HUES64 (cell line): ENCODE results near the gene ECSCR.
"Not testable (repeated sequence)": the region's sequence is repeated elsewhere in the genome, so short reads cannot be mapped to it uniquely, and the experiment has no call there.

ENCODE experiments used
- H3K27ac ChIP-seq: 2 replicates; pipeline ENCODE4 v1.7.0; 2013; ENCODE audit warnings: low read depth, low read length, inconsistent platforms
- H3K27me3 ChIP-seq: 2 replicates; pipeline ENCODE4 v1.6.1; 2013; ENCODE audit warnings: mild to moderate bottlenecking, low read length; ENCODE audit not compliant: insufficient read depth
- H3K36me3 ChIP-seq: 2 replicates; pipeline ENCODE4 v1.6.1; 2013; ENCODE audit warnings: mild to moderate bottlenecking, low read length; ENCODE audit not compliant: insufficient read depth
- H3K4me1 ChIP-seq: 2 replicates; pipeline ENCODE4 v1.6.1; 2013; ENCODE audit warnings: mild to moderate bottlenecking, low read length, moderate library complexity; ENCODE audit not compliant: insufficient read depth
- H3K4me3 ChIP-seq: 2 replicates; pipeline ENCODE4 v1.5.1; 2013; ENCODE audit warnings: mild to moderate bottlenecking, low read length, moderate library complexity
- H3K9ac ChIP-seq: 2 replicates; pipeline ENCODE4 v1.6.1; 2013; ENCODE audit warnings: mild to moderate bottlenecking, low read depth, low read length
- H3K9me3 ChIP-seq: 2 replicates; pipeline ENCODE4 v1.6.1; 2013; ENCODE audit warnings: low read depth, low read length; ENCODE audit not compliant: insufficient read depth
- WGBS: fragments of 150-250, 120-280 bp; methylation state at CpG from one replicate; pipeline ENCODE4 v1.1.7; 2013; ENCODE audit warnings: missing lambda C conversion rate; 5-methylcytosine and 5-hydroxymethylcytosine counted together

The ECSCR gene

DNA sequence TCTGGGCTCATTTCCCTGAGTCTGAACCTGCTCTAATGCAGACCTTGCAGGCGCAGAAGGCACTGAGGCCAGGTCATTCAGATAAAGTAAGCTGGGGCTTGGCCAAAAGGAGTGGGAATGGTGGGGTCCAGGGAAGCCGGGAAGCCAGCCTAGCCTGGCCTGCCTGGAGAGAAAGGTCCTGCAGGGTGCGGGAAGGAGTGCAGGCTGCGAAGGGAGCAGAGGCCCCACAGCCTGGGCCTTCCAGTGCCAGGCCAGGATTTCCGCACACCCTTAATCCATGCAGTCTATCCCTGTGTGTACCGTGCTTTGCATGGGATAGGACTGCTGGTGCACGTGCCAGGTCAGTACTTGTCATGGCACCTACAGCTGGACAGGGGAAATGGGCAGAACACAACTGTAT lies 23.7 kb upstream of the ECSCR start:
- no peaks in the 10 kb centered on the region for H3K36me3 ChIP-seq
- H3K9me3 ChIP-seq = no peaks in the 10 kb centered on the region
- no peaks in the 10 kb centered on the region for H3K27me3 ChIP-seq
- peaks cover 10% of the 10 kb centered on the region for H3K4me1 ChIP-seq
- H3K27ac ChIP-seq = no peak overlapping the region
- no peak overlapping the region for H3K9ac ChIP-seq
- H3K4me3 ChIP-seq = no peak overlapping the region
- WGBS = 61% methylated on average over 7 of the region's 7 CpGs

DNA sequence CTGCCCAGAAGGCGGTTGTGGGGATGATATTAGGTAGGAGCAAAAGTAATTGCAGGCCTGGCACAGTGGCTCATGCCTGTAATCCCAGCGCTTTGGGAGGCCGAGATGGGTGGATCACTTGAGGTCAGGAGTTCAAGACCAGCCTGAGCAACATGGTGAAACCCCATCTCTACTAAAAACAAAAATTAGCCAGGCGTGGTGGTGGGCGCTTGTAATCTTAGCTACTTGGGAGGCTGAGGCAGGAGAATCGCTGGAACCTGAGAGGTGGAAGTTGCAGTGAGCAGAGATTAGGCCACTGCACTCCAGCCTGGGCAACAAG lies 20.3 kb upstream of the ECSCR start:
- not testable (repeated sequence) for H3K4me3 ChIP-seq, H3K27ac ChIP-seq, H3K9ac ChIP-seq, H3K36me3 ChIP-seq, H3K27me3 ChIP-seq, H3K9me3 ChIP-seq, H3K4me1 ChIP-seq
- WGBS = 93% methylated on average over 6 of the region's 6 CpGs

DNA sequence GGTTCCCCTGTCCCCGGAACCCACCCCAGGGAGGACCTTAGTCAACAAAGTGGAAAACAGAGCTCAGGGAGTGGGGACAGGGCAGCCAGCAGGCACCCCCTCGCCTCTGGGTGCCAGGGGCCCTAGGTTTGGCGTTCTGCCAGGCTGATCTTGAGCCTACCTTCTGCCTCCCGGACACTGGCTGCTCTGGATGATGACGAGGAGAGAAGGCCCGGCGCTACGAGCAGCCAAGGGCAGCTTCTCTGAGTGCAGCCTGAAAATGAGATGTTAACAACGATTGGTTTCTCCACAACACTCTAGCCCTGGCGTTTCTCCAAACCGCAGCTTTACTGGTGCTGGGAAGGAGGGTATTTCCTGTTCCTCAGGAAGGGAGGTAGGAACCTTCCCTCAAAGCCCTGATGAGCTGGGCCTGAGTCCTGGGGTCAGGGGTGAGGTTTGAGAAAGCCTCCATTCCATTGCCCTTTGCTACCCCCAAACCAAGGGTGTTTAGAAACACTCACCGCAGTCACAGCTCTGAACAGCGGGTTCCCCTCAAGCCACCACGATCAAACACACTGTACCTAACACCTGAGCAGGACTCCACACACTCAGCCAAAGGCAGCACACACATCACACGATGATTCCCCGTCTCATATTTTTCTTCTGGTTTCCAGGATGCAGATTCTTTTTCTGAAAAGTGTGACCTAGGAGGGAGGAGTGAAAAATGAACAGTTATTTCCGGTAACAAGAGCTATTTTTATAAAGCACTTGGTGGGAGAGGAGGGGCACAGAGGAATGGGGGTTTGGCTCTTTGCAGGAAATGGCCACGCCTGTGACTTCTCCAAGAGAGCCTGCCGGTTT lies 19.7 kb upstream of the ECSCR start, which contains the start of gene STING1:
STING1 (minus strand) TSS at position 709 of the 840 bp plus-strand sequence. CDS start 1,054 bp downstream, outside the sequence.
- Histone ChIP-seq H3K9me3 (no peaks in the 10 kb centered on the region), H3K4me3 (no peak within 1 kb of the TSS), H3K9ac (no peak within 1 kb of the TSS), H3K27me3 (no peaks in the 10 kb centered on the region), H3K4me1 (peaks cover 10% of the 10 kb centered on the region), H3K27ac (no peak within 1 kb of the TSS), H3K36me3 (no peaks in the 10 kb centered on the region)
- WGBS = 90% methylated on average over 19 of the region's 19 CpGs

DNA sequence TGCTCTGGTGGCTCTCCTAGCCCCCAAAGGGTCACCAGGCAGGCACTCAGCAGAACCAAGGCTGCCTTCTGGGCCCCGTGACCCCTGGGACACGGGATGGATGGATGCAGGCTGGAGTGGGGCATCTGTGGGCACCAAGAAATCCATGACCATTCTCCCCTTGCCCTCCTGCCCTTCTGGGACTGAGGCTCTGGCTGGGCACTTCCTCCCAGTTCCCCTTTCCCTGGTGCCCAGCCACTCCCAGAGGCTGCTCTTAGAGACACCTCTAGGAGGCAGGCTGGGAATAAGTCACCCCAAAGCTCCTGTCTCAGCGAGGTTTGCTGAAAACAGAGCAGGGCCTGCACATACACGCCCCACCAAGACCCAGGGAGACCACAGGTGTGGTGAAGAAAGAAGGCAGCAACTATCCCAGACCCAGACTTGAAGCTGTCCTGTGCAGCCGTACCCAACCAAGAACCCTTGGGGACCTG lies 19.1 kb upstream of the ECSCR start:
- Histone ChIP-seq H3K27ac (no peak overlapping the region), H3K27me3 (no peaks in the 10 kb centered on the region), H3K4me3 (no peak overlapping the region), H3K4me1 (peaks cover 8% of the 10 kb centered on the region), H3K36me3 (no peaks in the 10 kb centered on the region), H3K9me3 (no peaks in the 10 kb centered on the region), H3K9ac (no peak overlapping the region)
- 95% methylated on average over 5 of the region's 5 CpGs for WGBS

DNA sequence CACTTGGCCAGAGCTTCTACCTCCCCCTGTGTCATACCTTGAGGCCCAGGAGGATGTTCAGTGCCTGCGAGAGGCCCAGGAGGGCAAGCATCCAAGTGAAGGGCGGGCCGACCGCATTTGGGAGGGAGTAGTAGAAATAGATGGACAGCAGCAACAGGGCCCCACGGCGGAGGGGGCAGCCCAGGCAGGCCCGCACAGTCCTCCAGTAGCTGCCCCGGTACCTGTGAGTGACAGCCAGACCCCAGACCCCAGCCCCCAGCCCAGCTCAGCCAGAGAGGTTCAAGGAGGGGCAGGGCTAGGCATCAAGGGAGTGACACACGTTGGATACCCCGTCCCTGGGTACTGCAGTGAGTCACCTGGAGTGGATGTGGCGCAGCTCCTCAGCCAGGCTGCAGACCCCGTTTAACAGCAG lies 18.6 kb upstream of the ECSCR start:
- 90% methylated on average over 12 of the region's 12 CpGs for WGBS
- Histone ChIP-seq H3K4me1 (peaks cover 3% of the 10 kb centered on the region), H3K27ac (no peak overlapping the region), H3K9ac (no peak overlapping the region), H3K4me3 (no peak overlapping the region), H3K27me3 (no peaks in the 10 kb centered on the region), H3K9me3 (no peaks in the 10 kb centered on the region), H3K36me3 (no peaks in the 10 kb centered on the region)

DNA sequence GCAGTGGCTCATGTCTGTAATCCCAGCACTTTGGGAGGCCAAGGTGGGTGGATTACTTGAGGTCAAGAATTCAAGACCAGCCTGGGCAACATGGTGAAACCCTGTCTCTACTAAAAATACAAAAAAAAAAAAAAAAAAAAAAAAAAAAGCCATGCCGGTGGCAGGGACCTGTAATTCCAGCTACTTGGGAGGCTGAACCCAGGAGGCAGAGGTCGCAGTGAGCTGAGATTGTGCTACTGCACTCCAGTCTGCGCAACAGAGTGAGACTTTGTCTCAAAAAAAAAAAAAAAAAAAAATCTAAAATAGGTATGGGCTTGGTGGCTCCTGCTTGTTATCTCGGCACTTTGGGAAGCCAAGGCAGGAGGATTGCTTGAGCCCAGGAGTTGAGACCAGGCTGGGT lies 17.2 kb upstream of the ECSCR start:
- H3K36me3 ChIP-seq, H3K27me3 ChIP-seq, H3K4me3 ChIP-seq, H3K4me1 ChIP-seq, H3K9me3 ChIP-seq, H3K27ac ChIP-seq, H3K9ac ChIP-seq: not testable (repeated sequence)
- WGBS = 88% methylated on average over 4 of the region's 4 CpGs

DNA sequence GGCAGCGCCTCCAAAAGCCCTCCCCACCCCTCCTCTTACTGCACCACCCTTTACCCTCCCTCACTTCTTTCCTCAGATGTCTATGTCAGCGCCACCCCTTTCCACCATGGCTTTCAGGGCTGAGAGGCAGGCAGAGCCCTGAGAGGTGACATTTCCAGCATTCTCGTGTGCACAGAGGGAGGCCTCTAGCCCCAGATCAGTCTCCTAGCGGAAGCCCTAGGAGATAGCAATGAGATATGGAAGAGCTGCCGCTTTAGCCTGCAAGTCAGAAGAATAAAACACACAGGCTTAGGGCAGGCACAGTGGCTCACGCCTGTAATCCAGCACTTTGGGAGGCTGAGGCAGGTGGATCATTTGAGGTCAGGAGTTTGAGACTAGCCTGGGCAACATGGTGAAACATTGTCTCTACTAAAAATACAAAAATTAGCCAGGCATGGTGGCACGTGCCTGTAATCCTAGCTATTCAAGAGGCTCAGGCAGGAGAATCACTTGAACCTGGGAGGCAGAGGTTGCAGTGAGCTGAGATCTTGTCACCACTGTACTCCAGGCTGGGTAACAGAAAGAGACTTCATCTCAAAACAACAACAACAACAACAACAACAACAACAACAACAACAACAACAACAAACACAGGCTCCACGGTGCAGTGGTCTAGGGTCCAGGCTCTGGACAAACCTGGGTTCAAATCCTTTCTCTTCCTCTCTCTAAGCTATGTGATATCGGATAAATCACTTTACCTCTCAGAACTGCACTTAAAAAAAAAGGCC lies 16.3 kb upstream of the ECSCR start:
- not testable (repeated sequence) for H3K36me3 ChIP-seq, H3K27ac ChIP-seq, H3K4me3 ChIP-seq, H3K4me1 ChIP-seq, H3K9ac ChIP-seq, H3K9me3 ChIP-seq, H3K27me3 ChIP-seq
- WGBS = 83% methylated on average over 9 of the region's 9 CpGs

DNA sequence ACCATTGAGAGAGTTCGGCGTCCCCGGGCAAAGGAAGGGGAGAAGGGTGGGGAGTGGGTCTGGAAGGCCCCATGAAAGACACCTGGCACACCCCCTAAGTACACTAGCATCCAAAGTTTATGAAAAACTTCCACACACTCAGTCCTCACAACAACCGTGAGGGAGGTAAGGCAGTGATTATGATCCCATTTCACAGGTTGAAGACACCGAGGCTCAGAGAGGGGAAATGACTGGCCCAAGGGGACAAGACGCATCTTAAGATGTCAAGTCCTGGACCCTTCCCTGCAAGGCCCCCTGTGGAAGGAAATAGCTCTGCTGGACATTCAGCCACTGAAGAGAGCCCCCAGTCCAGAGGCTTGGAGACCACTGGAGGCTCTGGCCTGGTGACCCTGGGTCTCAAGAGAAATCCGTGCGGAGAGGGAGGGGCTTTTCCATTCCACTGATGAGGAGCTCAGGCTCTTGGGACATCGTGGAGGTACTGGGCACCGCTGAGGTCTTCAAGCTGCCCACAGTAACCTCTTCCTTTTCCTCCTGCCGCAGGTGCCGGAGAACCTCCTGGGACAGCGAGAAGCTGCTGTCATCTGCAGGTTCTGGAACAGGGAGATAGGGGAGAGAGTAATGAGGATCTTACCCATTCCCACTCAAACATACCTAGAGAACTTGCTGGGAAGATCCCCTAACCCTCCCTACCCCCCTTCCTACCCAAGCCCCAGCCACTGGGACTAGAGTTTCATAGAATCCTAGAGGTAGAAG lies 13.5 kb upstream of the ECSCR start:
- H3K27me3 ChIP-seq = no peaks in the 10 kb centered on the region
- H3K9me3 ChIP-seq = no peaks in the 10 kb centered on the region
- 93% methylated on average over 10 of the region's 13 CpGs for WGBS
- H3K27ac ChIP-seq = no peak overlapping the region
- H3K36me3 ChIP-seq = no peaks in the 10 kb centered on the region
- H3K9ac ChIP-seq = no peak overlapping the region
- H3K4me1 ChIP-seq = peaks cover 18% of the 10 kb centered on the region
- H3K4me3 ChIP-seq = no peak overlapping the region

DNA sequence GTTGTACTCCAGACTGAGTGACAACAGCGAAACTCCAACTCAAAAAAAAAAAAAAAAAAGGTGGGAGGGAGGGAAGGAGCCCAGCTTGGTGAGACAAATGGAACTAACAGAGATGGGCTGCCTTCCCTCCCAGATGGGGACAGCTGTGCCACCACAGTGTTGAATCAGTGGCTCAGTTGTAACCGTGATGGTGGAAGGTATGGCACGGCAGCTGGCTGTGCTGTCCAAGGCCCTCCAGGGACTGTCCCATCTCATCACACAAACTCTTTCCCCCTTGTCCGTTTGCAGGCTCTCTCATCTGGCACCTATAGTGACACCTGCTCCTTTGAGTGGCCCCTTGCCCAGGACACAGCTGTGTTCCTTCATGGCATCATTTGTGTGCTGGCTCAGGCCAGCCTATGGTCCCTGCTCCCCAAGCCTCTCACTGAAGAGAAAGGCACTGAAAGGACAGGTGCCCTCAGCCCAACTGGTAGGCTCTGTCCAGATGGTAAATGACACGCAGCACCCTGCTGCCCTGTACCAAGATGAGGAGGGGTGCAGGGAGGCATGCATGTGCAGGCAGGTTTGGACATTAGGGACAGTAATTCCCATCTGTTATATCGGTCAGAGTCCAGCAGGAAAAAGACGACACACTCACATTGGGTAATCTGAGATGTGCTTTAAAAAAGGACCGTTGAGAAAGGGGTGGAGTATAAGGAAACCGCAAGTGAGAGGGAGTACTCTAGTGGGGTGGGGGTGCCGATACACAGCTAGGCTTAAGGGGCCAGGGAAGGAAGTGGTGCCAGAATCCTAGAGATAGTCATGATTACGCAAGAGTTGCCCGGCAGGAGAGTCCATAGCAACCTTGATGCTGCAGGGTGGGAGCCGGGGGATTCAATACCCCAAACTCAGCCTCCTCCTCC lies 12.6 kb upstream of the ECSCR start:
- 91% methylated on average over 13 of the region's 13 CpGs for WGBS
- Histone ChIP-seq H3K9ac (no peak overlapping the region), H3K4me3 (no peak overlapping the region), H3K27ac (no peak overlapping the region), H3K9me3 (no peaks in the 10 kb centered on the region), H3K4me1 (peaks cover 18% of the 10 kb centered on the region), H3K27me3 (no peaks in the 10 kb centered on the region), H3K36me3 (no peaks in the 10 kb centered on the region)

DNA sequence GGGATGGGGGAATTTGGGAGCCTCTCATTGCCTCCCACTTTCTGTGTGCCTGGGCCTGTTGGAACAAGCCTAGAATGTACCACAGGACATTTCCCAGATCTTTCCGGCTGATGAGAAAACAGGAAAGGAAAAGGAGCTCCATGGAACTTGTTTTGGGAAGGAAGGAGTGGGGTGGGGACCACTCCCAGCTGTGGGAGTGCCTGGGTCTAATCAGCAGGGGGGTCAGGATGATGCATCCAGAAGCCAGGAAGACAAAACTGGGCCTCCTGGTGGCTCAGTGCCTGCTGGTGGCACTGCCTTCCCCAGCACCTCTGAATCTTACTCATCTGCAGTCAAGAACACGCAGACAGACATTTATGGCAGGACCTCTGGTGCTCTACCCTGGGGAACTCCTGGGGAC lies 11.0 kb upstream of the ECSCR start:
- 78% methylated on average over 2 of the region's 2 CpGs for WGBS

More for the DNA sequence above, 11.0 kb upstream of the ECSCR start:
- Histone ChIP-seq H3K9me3 (no peaks in the 10 kb centered on the region), H3K27me3 (no peaks in the 10 kb centered on the region), H3K4me1 (peaks cover 18% of the 10 kb centered on the region), H3K36me3 (no peaks in the 10 kb centered on the region), H3K4me3 (no peak overlapping the region), H3K9ac (no peak overlapping the region), H3K27ac (peak overlapping the region; percentile 81)
